Measurements from ENCODE around the gene TMEM14A. TPM values are rescaled to one million over a fixed set of nuclear protein-coding genes. Genes with fewer than 3 reads are reported as not detected.

The TMEM14A gene
- total RNA-seq, 1 experiment from 2014 or later = 41.9 TPM

- no peak overlapping the region for H3K27ac Mint-ChIP-seq (ENCODE audit: unreplicated experiment)
- peaks cover 22% of the 10 kb centered on the region for H3K36me3 Mint-ChIP-seq (ENCODE audit: insufficient read depth, unreplicated experiment)
- H3K4me1 ChIP-seq = peaks cover 4% of the 10 kb centered on the region; the same call in 1 of the 2 replicates
- H3K4me3 ChIP-seq (ENCODE audit: low read depth, low read length) = peak overlapping the region; percentile 92
- no peak overlapping the region for H3K4me3 Mint-ChIP-seq (ENCODE audit: unreplicated experiment)
- no peaks in the 10 kb centered on the region for H3K9me3 Mint-ChIP-seq (ENCODE audit: unreplicated experiment)
- no peaks in the 10 kb centered on the region for H3K9me3 ChIP-seq
- DNase-seq = no peak
- TF ChIP-seq, protein P1, sequence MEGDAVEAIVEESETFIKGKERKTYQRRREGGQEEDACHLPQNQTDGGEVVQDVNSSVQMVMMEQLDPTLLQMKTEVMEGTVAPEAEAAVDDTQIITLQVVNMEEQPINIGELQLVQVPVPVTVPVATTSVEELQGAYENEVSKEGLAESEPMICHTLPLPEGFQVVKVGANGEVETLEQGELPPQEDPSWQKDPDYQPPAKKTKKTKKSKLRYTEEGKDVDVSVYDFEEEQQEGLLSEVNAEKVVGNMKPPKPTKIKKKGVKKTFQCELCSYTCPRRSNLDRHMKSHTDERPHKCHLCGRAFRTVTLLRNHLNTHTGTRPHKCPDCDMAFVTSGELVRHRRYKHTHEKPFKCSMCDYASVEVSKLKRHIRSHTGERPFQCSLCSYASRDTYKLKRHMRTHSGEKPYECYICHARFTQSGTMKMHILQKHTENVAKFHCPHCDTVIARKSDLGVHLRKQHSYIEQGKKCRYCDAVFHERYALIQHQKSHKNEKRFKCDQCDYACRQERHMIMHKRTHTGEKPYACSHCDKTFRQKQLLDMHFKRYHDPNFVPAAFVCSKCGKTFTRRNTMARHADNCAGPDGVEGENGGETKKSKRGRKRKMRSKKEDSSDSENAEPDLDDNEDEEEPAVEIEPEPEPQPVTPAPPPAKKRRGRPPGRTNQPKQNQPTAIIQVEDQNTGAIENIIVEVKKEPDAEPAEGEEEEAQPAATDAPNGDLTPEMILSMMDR (IDR thresholded peaks at IDR 0.05; ENCODE audit: insufficient read depth in 1 of 2, low read depth in 1 of 2, low read length in 1 of 2, severe bottlenecking in 1 of 2, unreplicated experiment in 1 of 2) = no peak
- ChIA-PET POLR2A (no interaction called here), CTCF (no interaction called here)
- BruUV-seq (replicated peaks) = no TSS peak
- no peaks in the 10 kb centered on the region for H3K27me3 ChIP-seq (replicated peaks; ENCODE audit: control insufficient read depth, insufficient read depth, low read length)
- intact Hi-C loops (cut with micrococcal nuclease; ENCODE audit: unreplicated experiment) = no loop called here
- H3K4me1 Mint-ChIP-seq (ENCODE audit: low read depth, unreplicated experiment) = no peaks in the 10 kb centered on the region
- no peaks in the 10 kb centered on the region for H3K27me3 Mint-ChIP-seq (ENCODE audit: insufficient read depth, unreplicated experiment)
- peaks cover 2% of the 10 kb centered on the region; the same call in 1 of the 2 replicates for H3K36me3 ChIP-seq (ENCODE audit: control insufficient read depth, insufficient read depth, low read length)
Observed at GRCh38 chr6:52666523-52666922, 4.4 kb upstream of the TMEM14A start.

GRCh38 chr6:52667572-52667971 is 3.3 kb upstream of the TMEM14A start:
- Mint-ChIP-seq H3K4me1 (ENCODE audit: low read depth, unreplicated experiment) (peaks cover 4% of the 10 kb centered on the region), H3K27me3 (ENCODE audit: insufficient read depth, unreplicated experiment) (no peaks in the 10 kb centered on the region), H3K4me3 (ENCODE audit: unreplicated experiment) (no peak overlapping the region), H3K36me3 (ENCODE audit: insufficient read depth, unreplicated experiment) (peaks cover 23% of the 10 kb centered on the region), H3K9me3 (ENCODE audit: unreplicated experiment) (no peaks in the 10 kb centered on the region), H3K27ac (ENCODE audit: unreplicated experiment) (no peak overlapping the region)
- H3K9me3 ChIP-seq = no peaks in the 10 kb centered on the region
- BruUV-seq (replicated peaks) = no TSS peak
- no peak overlapping the region for H3K4me3 ChIP-seq (ENCODE audit: low read depth, low read length)
- peaks cover 12% of the 10 kb centered on the region for H3K4me1 ChIP-seq
- intact Hi-C loops (cut with micrococcal nuclease; ENCODE audit: unreplicated experiment) = no loop called here
- DNase-seq = no peak
- TF ChIP-seq, protein P1 (IDR thresholded peaks at IDR 0.05; ENCODE audit: insufficient read depth in 1 of 2, low read depth in 1 of 2, low read length in 1 of 2, severe bottlenecking in 1 of 2, unreplicated experiment in 1 of 2) = no peak
- H3K27me3 ChIP-seq (replicated peaks; ENCODE audit: control insufficient read depth, insufficient read depth, low read length) = no peaks in the 10 kb centered on the region
- POLR2A ChIA-PET = no interaction called here
- peaks cover 2% of the 10 kb centered on the region; the same call in 1 of the 2 replicates for H3K36me3 ChIP-seq (ENCODE audit: control insufficient read depth, insufficient read depth, low read length)
- CTCF ChIA-PET = no interaction called here

GRCh38 chr6:52671676-52672075 is 763 bp downstream of the TMEM14A start:
- no peak overlapping the region for H3K27ac Mint-ChIP-seq (ENCODE audit: unreplicated experiment)
- POLR2A ChIA-PET = interaction anchor here (1.0 kb wide), 1 partner anchor 32 kb away, joined by 3 read pairs; no protein-coding TSS in a partner anchor
- H3K27me3 ChIP-seq (replicated peaks; ENCODE audit: control insufficient read depth, insufficient read depth, low read length) = no peaks in the 10 kb centered on the region
- DNase-seq = no peak
- peak overlapping the region; percentile 83 for H3K4me3 Mint-ChIP-seq (ENCODE audit: unreplicated experiment)
- H3K36me3 Mint-ChIP-seq (ENCODE audit: insufficient read depth, unreplicated experiment) = peaks cover 21% of the 10 kb centered on the region
- H3K4me1 Mint-ChIP-seq (ENCODE audit: low read depth, unreplicated experiment) = peaks cover 12% of the 10 kb centered on the region
- no peaks in the 10 kb centered on the region for H3K27me3 Mint-ChIP-seq (ENCODE audit: insufficient read depth, unreplicated experiment)
- CTCF ChIA-PET = interaction anchor here (1.7 kb wide), 1 partner anchor 19 kb away, joined by 5 read pairs; no protein-coding TSS in a partner anchor
- TF ChIP-seq, protein P1 (IDR thresholded peaks at IDR 0.05; ENCODE audit: insufficient read depth in 1 of 2, low read depth in 1 of 2, low read length in 1 of 2, severe bottlenecking in 1 of 2, unreplicated experiment in 1 of 2) = no peak
- no TSS peak for BruUV-seq (replicated peaks)
- no peaks in the 10 kb centered on the region for H3K9me3 Mint-ChIP-seq (ENCODE audit: unreplicated experiment)
- no peaks in the 10 kb centered on the region for H3K9me3 ChIP-seq
- intact Hi-C loops (cut with micrococcal nuclease; ENCODE audit: unreplicated experiment) = loop anchor here (2.0 to 10.0 kb wide), 2 partner anchors 53 to 323 kb away; partner anchors contain the start of gene GSTA4
- peaks cover 25% of the 10 kb centered on the region for H3K4me1 ChIP-seq
- H3K4me3 ChIP-seq (ENCODE audit: low read depth, low read length) = peak overlapping the region; percentile 84
- 0 out of 2 replicates have a peak, but pooled peaks cover 2% of the 10 kb centered on the region for H3K36me3 ChIP-seq (ENCODE audit: control insufficient read depth, insufficient read depth, low read length)
